Stimulated activated CD8-positive, alpha-beta memory T cell treated with anti-CD3 and anti-CD28 coated beads, Interleukin-12 subunit alpha, Interleukin-12 subunit beta, amount 100 ng/mL, for 1 hour (primary cell): ENCODE results near the gene XRCC4.
"Not testable (repeated sequence)": the region's sequence is repeated elsewhere in the genome, so short reads cannot be mapped to it uniquely, and the experiment has no call there.

Experiments used
- DNase-seq: peaks from one replicate; pipeline ENCODE4 v3.0.0-alpha.2; 2020; ENCODE audit warnings: low read depth

The XRCC4 gene

DNA sequence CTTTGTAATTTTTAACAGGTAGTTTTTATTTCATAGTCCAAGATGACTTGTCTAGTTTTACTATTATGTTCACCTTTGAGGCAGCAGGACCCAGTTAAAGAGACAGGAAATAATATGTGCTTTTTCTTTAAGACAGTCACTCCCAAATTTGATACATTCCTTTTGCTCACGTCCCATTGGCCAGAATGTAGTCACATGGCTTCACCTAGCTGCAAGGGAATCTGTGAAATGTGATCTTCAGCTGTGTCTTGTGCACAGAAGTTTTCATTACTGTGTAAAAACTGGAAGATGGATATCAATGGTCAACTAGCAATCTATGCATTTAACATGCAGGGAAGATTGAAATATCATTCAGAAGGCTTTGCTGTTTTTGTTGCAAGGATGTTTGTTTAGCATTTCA lies 41.1 kb downstream of the XRCC4 start:
- DNase-seq = no peak

- no peak for DNase-seq
Measured at GRCh38 chr5:83118976-83119375, 41.6 kb downstream of the XRCC4 start.

DNA sequence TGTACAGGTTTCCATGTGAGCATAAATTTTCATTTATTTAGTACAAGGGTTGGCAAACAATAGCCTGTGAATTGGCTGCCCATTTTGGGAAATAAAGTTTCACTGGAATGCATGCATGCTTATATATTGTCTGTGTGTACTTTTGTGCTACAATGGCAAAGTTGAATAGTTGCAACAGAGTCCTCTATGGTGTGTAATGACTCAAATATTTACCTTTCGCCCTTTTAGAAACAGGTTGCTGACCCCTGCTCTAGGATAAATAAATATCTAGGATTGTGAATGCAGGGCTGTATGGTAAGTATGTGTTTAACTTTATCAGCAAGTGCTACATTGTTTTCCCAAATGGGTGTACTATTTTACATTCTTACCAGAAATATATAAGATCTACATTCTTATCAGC lies 47.2 kb downstream of the XRCC4 start:
- DNase-seq = no peak

DNA sequence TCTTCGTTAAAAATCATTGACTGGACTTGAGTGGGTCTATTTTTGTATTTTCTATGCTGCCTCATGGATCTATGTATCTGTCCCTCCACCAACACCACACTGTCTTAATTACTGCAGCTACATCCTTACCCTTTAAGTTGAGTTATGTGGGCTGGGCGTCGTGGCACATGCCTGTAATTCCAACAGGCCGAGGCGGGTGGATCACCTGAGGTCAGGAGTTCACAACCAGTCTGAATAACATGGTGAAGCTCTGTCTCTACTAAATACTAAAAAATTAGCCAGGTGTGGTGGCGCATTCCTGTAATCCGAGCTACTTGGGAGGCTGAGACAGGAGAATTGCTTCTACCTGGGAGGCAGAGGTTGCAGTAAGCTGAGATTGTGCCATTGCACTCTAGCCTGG lies 48.2 kb downstream of the XRCC4 start:
- no peak for DNase-seq

DNA sequence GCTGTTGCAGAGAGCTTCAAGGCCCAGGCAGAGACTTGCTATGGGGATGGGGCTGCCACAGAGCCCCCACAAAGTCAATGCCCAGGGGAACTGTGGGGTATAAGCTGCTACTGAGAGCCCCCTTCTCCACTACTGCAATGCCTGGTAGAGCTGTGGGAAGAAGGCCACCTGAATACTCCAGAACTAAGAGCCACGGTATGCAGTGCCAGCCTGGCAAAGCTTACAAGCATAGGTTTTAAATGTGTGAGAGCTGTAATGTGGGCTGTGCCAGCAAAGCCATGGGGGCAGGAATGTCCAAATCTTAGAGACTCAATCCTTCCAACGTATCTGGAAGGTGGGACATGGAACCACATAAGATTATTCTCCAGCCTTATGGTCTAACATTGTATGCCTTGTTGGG lies 49.2 kb downstream of the XRCC4 start:
- DNase-seq = no peak

DNA sequence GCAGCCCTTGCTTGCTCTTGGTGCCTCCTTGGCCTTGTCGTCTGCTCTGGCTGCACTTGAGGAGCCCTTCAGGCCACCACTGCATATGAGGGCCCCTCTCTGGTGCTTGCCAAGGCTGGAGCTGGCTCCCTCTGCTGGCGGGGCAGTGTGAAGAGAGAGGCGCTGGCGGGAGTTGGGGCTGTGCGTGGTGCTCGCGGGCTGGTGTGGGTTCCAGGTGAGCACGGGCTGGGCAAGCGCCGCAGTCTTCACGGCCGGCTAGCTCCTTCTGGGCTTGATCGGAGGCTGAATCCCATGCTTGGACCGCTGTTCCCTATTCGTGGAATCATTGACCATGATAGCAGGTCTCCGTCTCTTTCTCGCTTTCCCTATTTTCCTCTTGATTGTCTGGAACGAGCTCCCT lies 56.5 kb downstream of the XRCC4 start:
- DNase-seq = no peak

DNA sequence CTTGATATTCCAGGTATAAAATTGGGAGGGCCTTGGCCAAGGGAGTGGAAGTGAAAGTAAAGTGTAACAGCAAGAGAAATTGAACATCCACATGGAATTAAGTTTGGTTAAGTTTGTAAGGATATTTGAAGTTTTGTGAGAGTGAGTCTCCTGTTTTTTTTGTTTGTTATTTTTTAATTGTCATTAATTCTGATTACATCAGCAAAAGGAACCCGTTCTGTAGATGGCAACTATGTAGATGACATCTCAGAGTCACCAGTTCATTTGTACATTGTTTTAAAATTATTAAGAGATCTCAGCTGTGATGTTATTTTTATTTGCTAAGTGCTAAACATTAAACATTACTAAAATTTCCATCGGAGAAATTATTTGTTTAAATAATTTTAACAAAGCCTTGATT lies 65.2 kb downstream of the XRCC4 start:
- no peak for DNase-seq

DNA sequence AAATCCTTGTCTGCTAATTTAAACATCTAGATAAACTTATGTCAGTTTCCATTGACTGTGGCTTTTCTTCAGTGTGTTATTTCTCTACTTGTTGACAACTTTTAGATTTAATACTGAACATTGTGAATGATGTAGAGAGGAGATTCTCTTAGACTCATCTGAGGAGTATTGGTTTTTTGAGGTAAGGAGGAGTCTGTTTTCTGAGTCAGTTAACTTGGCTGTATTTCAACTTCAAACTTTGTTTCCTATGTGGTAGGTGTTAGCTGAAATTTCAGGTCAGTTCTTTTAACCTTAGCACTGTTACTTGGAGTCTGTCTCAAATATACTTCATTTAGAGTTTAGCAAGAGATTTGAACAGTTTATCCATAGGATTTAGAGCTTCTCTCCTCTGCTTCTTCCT lies 67.9 kb downstream of the XRCC4 start:
- no peak for DNase-seq

DNA sequence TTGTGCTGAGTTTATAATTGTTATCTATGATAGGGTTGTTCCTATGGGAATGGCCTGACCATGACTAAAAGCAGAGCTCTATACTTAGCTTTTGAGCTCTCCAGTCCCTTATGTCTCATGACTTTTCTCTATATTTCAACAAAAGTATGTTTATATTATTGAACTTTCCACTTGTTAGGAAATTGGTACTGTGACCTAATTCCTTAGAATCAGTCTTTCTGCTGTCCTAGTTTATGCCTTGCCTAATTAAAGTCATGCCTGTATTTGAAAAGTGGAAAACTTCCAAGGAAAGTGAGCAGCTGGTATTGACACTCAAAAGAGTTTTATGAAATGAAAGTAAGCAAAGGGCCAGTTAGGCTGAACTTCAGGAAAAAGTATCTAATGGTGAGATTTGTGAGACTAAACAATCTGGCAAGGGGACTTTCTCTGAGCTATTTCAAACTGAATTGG lies 68.6 kb downstream of the XRCC4 start:
- no peak for DNase-seq

GRCh38 chr5:83146441-83146840 lies 69.1 kb downstream of the XRCC4 start:
- DNase-seq = no peak

GRCh38 chr5:83147593-83147992 lies 70.2 kb downstream of the XRCC4 start:
- DNase-seq = no peak

DNA sequence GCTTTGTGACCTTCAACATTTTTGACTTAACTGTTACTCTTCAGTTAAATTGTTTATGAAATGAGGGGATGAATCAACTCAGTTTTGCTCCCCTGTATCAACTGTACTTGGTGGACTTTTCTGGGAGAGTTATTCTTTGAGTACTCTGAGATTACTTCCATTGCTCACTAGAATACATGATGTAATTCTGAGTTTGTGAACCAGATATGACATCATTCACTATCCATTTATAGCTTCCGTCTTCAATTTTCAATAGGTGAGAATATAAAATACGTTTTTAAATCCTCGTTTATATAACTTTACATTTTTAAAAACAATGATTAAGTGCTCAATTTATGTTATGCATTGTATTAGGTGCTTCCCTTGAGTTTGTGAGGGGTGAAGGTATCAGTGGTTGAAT lies 71.0 kb downstream of the XRCC4 start:
- no peak for DNase-seq

GRCh38 chr5:83149671-83150070 lies 72.3 kb downstream of the XRCC4 start:
- DNase-seq = no peak

DNA sequence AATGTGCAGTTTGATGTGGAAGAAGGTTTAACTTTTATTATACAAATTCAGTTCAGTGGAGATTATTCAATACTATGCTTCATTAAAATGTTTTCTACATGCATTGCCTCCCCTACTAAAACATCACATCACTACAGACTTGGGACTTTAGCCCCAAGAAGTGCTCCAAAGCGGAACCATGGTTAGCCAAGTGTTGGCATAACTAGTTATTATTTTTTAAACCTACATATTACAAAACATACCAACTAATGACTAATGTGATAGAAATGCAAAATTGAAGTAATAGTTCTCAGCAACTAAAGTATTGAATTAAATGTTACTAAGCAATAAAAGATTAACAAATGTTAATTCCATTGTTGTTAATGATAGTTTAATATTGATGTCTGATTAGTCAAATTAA lies 74.5 kb downstream of the XRCC4 start:
- no peak for DNase-seq

GRCh38 chr5:83152996-83153395 lies 75.6 kb downstream of the XRCC4 start:
- DNase-seq = not testable (repeated sequence)

- DNase-seq = no peak
Measured at GRCh38 chr5:83156001-83156400, 78.7 kb downstream of the XRCC4 start.

DNA sequence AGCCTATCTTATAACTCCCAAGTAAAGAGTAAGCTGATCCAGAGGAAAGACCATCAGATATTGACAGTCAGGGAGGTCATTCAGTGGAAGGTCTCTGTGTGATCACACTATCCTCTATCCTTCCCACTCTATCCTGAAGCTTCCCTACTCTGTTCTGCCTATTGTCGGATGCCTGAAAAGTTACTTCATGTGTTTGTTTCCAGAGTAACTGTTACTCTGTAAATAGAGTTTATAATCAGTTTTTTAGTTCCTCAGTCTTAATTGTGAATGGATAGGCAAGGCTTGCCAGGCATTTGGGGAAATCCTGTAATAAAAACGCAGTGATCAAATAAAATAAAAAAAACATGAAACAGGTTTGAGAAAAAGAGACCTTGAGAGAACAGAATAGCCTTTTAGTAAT lies 79.8 kb downstream of the XRCC4 start:
- DNase-seq = no peak

DNA sequence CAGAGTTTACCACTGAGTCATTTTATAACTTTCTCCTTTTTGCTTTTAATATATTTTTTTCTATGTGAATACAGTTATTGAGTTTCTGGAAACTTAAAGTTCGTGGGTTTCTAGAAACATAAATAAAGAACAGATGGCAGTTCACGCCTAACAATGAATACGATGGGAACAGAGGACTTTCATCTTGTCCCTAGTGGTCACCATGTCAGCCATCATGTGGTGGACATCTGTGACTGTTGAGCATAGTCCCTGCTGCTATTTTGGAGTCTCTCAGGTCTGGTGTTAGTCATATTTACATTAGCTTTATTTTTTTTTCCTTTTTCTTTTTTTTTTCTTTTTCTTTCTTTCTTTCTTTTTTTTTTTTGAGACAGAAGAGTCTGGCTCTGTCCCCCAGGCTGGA lies 85.3 kb downstream of the XRCC4 start:
- no peak for DNase-seq

GRCh38 chr5:83167538-83167937 lies 90.2 kb downstream of the XRCC4 start:
- DNase-seq = no peak

GRCh38 chr5:83169571-83170337 lies 92.4 kb downstream of the XRCC4 start:
- DNase-seq = no peak

- DNase-seq = no peak
Measured at GRCh38 chr5:83172011-83172410, 94.7 kb downstream of the XRCC4 start.

DNA sequence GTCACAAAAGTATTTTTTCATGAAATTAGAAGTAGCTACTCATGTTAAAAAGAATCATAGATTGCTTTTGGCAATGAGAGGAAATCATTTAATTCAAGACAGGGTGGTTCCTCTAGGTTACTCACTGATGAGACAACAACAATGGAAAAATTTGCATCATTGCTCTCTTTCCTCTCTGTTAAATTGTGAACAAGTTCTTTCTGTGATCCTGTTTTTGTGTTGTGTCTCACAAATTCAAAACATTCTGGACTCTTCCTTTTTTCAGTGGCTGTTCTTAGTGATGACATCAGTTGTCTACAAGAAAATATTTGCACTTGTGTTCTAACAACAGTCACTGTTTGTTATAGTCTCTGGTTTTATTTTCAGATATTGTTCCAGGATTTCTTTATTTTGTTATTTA lies 95.3 kb downstream of the XRCC4 start:
- no peak for DNase-seq

DNA sequence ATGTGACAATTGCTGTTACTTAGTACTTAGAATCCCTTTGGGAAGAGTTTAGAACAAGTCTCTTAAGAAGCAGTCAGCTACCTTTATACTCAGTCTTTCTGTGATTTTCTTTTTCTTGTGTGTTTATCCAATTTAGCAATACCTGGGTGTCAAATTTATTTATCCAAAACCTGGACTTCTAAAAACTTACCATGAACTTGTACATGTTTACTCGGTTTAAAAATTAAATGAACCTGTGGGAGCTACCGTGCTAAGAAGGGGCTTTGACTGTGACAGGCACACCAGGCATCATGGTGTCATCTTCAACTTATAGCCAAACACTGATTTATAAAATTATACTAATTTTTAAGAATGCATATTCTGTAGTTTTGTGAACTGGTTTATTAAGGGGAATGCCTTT lies 96.5 kb downstream of the XRCC4 start:
- DNase-seq = no peak

- DNase-seq = no peak
Measured at GRCh38 chr5:83177803-83178202, 100.5 kb downstream of the XRCC4 start.
